GM19351 (cell line): ENCODE results near the gene GLG1.
A peak's percentile ranks its signal among the peaks of the same experiment; 100 is the strongest.

Experiments used
- ATAC-seq: cut with Tn5 transposase; IDR thresholded peaks from one replicate; pipeline ENCODE4 v1.9.1; 2021; ENCODE audit warnings: mild to moderate bottlenecking, moderate library complexity; ENCODE audit not compliant: unreplicated experiment

The GLG1 gene

DNA sequence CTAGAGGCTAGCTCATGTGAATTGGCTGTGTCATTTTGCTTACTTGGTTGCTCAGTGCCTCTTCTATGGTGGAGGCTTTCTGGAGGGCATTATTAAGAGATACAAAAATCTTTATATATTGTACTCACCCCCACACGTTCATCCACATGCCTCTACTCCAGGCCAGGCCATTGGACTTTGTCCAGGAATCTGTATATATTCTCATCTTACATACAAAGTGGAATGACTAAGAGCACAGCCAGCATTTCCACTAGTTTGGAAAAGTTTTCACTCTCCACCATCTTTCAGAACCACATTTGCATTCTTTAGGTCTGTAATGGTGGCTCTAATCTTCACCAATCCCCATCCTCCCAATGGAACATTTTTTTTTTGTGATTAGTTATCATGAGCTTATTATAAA lies 4.8 kb upstream of the GLG1 start:
- no peak for ATAC-seq

DNA sequence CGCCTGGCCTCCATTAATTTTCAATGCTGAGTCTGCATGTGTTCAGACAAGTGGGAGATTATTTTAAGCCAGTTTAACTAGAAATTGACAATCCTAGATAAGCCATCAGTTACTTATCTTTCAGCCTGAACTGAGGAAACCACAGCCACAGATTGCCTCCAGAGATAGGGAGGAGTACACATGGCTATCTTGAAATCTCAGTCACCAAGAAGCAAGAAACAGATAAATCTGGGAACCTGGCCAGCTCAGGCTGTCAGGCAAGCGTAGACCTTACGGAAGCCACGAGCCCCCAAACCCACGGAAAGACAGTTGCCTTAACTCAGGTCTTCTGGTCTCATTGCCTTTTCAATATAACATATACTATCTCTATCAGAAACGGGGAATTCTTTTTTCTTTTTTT lies 2.0 kb upstream of the GLG1 start:
- ATAC-seq = no peak

DNA sequence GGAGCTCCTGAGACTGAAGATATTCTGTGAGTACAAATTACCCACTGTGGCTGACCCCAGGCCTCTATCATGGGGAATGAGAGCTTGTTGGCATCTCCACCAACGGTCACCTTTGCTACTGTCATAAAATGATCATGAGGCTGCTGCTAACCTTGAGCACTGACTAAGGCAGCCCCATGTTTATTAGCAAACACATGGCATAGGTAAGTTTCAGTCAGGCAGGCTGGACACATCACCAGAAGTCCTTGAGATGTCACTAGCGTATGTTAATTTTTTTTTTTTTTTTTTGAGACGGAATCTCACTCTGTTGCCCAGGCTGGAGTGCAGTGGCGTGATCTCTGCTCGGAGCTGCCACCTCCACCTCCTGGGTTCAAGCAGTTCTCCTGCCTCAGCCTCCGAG lies 1.5 kb upstream of the GLG1 start:
- no peak for ATAC-seq

DNA sequence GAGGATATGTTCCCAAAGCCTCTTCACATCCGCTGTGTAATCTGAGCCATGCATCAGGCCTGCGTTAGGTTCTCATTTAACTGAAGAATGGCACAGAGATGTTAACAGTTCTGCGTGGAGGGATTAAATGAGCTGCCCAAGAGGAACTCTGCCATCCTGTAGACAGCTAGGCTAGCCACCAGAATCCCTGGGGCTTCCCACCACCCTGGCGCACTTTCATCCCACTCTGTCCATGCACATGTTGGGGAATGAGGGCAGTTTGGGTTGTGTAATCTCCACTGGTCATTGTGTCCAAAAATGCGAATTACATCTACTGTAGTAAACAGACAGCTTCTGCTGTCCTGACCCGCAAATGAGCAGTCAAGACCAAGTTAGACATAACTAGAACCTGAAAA lies 1.0 kb upstream of the GLG1 start:
- ATAC-seq = no peak

DNA sequence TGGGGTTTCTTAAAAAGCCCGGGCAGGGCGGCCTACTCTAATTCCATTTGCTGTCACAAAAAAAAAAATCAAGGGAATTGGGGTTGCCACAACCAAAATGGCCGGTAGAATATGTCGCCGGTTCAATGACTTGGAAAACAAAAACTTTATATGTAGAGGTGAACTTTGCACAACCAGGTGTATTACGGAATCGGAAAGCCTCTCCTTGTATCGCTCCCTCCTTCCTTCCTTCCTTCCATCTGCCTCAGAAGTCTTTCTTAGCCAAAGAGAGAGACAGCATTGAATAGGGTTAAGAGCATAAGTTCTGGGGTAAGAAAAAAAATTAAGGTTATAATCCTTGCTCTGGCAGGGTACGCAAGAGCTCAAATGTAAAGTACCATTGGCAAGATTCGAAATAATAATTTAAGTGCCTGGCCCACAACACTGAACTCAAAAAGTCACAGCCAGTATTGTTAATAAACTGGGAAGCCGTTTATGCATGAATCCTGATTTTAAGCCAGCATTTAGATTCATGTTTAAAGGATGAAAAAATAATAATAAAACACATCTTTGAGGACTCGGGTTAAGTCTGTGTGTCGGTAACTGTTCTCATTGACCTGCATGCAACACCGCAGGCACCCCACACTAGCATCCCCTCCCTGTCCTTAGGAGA lies 522 bp upstream of the GLG1 start:
- peak; percentile 34 for ATAC-seq

DNA sequence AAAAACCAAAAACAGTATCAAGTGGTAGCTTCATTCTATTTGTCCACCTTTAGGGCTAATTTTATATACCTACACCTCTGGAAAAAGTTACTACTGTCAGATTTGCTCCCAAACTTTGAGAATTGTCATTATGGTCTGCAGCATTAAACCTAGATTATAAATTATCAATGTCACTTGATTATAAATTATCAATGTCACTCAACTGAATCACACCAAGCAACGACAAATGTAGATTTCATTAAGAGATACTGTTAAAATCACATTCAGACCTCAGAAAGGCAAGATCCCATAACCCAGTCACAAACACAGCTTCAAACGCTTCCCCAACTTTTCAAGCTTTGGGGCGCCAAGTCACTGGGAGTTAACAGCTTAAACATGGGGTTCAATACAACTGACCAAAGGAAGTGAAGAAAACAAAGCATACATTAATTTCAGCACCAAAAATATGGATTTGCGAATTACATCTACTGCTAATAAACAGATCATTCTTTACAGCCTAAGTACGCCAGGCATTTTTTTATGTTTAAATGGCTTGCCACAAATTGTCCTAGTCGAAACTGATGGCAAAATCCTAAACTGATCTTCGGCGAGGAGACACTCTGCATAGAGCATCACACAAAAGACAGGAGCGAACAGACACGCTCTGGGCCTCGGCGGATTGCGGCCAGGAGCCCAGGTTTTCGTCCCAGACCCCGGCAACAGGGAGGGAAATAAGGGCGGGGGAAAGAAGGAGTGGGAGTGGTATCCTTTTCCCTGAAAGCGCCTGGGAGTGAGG lies 981 bp downstream of the GLG1 start:
- ATAC-seq = peak; percentile 11

DNA sequence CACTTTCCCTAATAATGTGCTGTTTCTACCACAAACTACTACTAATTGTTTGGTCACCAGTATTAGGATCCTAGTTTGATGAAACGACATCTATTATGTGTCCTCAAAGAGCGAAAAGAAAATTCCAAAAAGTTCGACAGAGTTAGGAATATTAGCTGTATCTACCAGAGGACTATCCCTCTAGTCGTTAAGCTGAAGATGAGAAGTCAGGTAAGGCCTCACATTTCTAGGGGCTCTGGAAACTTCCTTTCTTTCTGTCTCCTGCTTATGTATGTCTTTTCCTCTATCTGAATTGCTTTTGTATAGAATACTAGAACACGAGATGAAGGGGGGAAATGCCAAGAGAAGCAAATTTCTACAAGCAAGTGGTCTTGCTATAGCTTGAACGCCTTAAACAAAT lies 1.6 kb downstream of the GLG1 start:
- ATAC-seq = no peak

DNA sequence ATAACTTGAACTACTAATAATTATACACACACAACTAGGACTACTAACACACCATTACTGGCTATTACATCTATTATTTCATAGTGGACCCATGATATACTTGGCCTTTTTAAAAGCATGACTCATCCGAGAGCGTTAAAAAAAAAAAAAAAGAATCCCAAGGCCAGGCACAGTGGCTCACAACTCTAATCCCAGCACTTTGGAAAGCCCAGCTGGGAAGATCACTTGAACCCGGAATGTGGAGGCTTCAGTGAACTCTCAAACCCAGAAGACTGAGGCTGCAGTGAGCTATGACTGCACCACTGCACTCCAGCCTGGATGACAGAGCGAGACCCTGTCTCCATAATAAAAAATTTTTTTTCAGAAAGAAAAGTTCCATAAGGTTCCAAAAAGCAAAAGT lies 3.1 kb downstream of the GLG1 start:
- ATAC-seq = no peak

DNA sequence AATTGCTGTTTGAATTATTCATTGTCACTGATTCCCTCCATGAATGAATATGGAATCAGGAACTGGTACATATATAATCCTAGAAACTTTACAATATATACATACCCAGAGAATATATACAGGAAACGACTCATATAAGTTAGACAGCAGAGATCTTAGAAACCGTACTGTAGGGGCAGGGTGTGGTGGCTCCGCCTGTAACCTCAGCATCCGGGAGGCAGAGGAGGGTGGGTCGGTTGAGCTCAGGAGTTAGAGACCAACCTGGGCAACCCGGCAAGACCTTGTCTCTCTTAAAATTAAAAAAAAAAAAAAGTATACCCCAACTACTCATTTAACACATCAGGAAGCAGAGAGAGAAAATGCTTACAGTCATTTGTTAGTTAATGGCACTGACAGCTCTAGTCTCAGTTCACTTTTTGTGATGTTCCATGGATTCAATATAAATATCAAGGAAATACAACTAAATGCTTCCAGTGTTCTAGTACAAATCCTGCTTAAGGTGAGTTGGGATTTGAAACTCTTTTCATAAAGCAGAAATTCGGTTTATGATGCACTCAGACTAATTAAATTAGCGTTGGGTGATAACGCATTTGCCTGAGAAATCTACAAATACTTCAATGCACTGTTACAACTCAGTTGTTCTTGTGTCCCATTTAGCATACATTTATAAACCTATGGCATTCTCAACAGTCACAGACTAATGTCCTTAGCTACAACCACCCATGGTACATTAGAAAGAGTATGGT lies 5.6 kb downstream of the GLG1 start:
- peak; percentile 88 for ATAC-seq

DNA sequence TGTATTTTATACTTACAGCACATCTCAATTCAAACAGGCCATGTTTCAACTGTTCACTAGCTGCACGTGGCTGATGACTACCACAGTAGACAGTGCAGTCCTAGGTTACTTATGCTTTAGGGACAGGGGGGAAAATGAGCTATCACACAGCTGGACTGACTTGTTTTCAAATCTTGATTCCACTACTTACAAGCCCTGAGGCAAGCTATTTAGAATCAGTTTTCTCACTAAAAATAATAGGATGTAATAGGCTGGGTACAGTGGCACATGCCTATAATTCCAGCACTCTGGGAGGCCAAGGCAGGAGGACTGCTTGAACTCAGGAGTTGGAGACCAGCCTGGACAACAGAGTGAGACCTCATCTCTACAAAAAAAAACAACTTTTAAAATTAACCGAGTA lies 10.3 kb downstream of the GLG1 start:
- no peak for ATAC-seq

DNA sequence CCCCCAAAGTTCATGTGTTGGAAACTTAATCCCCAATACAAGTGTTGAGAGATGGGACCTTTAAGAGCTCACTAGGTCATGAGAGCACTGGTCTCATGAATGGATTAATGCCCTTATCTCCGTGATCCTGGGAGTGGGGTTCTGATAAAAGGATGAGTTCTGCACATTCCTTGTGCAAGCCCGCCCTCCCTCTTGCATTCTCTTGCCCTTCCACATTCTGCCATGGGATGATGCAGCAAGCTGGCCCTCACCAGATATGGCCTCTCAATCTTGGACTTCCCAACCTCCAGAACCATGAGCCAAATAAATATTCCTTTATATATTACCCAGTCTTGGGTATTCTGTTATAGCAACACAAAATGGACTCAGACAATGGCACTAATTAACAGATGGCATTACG lies 14.1 kb downstream of the GLG1 start:
- ATAC-seq = no peak

DNA sequence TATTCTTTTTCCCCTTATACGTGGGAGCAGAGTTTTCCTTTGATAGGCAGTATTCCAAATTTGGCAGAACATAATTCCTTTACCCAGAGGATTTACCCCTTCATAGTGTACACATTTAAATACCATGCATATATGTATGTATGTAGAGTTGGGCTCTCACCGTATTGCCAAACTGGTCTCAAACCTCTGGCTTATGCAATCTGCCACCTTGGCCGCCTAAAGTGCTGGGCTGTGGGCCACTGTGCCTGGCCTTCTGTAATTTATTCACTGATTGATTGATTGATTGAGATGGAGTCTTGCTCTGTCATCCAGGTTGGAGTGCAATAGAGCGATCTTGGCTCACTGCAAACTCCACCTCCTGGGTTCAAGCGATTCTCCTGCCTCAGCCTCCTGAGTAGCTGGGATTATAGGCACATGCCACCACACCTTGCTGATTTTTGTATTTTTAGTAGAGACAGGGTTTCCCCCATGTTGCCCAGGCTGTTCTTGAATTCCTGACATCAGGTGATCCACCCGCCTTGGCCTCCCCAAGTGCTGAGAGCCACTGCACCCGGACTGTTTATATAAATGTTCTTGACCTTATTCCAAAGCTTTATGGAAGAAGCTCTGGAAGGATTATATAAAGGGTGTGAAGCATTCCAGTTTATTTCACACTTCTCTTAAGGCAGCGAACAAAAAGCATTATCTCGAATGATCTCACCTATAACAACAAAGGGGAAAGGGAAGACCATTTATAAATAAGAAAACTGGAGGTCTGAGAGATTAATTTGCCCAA lies 14.9 kb downstream of the GLG1 start:
- no peak for ATAC-seq

DNA sequence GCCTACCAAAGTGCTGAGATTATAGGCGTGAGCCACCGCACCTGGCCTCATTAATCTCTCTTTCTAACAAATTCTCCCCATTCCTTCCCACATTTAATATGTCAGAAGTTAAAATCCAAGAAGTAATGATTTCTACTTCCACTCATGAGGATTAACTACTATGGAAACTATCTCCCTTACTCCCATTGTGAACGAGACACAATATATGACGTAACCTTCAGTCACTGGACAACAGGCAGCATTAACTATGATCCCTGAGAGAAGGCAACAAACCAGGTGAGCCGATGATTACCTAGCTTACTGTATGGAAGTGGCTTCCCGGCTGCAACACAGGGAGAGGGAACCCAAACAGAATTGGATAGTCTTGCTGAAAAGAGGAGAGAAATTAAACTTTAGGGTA lies 20.0 kb downstream of the GLG1 start:
- no peak for ATAC-seq

DNA sequence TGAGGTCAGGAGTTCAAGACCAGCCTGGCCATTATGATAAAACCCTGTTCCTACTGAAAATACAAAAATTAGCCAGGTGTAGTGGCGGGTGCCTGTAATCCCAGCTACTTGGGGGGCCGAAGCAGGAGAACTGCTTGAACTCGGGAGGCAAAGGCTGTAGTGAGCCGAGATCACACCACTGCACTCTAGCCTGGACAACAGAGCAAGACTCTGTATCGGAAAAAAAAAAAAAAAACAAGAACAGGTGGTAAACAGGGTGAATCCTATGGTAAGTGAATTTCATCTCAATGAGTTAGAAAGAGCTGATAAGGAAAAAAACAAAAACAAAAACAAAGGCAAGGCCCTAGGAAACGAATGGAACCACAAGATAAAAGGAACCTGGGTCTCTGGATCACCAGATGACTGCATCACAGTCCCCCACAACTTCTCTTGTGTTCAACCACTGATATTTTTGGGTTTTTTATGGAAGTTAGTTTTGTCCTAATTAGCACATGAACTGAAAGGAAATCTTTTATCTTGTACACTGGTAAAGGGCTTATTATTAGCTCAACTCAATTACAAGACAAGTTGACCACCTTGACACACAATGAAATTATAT lies 21.0 kb downstream of the GLG1 start:
- ATAC-seq = no peak

DNA sequence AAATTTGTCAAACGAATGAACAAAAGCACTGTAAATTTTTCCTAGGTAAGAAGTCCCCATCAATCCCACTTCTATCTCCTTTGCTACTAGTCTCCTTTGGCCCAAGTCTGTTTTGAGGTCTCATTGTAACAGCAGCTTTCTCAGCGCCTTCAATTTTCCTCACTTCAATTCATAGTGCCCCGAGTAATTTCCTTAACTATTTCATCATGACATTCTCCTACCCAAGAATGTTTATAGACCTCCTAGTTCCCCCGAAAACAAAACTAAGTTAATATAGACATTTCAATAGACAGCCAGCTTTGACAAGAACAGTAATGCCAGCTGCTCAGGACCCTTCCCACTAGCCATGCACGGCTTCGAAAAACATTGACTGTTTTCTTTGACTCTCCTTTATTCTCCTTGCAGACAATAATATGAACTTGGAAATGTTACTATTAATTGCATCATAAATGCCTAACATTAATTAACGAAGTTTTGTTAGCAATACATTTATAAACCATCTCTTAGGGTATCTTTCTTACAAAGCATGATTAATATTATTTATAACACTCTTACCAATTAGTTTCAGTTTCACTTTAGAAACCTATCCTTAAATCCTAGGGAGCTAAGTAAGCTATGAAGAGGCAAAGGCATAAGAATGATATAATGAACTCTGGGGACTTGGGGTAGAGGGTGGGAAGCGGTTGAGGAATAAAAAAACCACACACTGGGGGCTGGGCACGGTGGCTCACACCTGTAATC lies 22.8 kb downstream of the GLG1 start:
- ATAC-seq = no peak

DNA sequence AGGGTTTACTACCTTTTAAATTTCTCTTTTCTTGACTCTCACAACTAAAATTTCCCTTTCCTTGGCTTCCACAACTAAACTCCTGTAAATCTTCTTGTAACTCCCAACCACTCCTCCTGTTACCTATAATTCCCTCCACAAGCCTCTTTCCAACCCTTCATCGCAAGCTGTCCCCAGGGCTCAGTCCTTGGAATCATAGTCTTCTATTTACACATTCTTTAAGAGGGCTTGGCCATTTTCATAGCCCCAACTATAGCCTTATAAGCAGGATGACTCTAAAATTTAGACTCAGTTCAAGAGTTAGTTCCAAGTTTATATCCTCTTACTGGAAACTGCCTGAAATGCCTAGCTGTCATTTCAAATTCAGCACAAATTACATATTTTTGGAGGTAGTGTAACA lies 23.9 kb downstream of the GLG1 start:
- ATAC-seq = no peak

DNA sequence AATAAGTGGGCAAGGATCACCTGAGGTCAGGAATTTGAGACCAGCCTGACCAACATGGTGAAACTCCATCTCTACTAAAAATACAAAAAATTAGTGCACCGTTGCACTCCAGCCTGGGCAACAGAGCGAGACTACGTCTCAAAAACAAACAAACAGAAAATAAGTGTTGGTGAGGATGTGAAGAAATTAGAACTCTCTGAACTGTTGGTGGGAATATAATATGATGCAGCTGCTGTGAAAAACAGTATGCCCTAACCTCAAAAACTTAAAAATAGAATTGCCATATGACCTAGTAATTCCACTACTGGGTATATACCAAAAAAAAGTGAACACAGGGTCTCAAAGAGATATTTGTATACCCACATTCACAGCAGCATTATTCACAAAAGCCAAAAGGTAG lies 26.1 kb downstream of the GLG1 start:
- peak; percentile 50 for ATAC-seq

DNA sequence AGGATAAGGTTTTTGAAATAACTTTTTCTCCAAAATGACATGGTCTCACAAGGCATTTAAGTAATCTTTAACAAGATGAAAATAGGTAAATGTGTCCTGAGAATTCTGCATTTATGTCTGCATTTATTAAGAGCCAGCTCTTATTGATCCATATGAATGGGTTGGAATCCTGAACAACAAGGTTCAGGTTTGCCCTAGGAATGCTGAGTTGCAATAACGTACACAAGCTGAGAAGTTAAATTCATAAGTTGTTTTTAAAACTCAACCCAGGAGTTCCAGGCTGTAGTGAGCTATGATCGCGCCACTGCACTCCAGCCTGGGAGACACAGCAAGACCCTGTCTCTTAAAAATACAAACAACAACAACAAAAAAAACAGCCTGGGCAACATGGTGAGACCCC lies 28.1 kb downstream of the GLG1 start:
- no peak for ATAC-seq

DNA sequence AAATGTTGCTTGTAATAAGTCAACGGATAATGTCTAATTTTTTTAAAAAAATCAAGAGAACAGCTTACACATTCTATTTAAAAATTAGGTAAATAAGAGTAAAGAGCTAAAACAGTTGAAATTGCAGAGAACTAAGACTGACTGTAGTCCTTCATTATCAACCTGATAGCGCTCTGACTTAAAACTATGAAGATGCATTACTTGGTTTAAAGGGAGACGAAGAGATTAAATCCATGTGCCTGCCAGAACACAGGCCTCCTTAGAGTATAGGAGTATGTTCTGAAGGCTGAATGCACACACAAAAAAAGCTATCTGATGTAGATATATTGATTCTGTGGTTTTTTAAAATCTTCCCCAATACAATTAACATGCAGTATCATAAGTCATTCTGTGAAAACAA lies 28.5 kb downstream of the GLG1 start:
- ATAC-seq = no peak

DNA sequence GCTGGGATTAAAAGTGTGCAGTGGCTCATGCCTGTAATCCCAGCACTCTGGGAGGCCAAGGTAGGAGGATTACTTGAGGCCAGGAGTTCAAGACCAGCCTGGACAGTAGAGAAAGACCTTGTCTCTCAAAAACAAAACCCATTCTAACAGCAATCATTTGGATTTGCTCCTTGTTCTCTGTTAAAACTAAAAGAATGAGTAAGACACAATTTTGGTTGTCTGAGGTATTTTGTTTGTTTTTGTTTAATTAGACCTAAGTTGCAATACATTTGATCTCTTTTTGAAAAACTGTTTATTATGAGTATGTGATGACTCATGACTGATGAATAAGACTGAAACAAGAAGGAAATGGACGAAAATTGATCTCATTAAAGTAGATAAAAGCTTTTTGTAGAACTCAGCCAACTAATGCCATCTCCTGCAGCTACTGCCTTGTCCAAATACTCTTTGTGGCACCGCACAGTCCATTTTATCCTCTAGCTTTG lies 29.0 kb downstream of the GLG1 start:
- ATAC-seq = peak; percentile 48
